HCEC 1CT (cell line): ENCODE data around the gene DPEP3.
"Not testable (repeated sequence)": the region's sequence is repeated elsewhere in the genome, so short reads cannot be mapped to it uniquely, and the experiment has no call there.

Experiments used
- DNase-seq: peaks from one replicate; pipeline ENCODE4 v3.0.0-alpha.2; 2017

DPEP3 gene

GRCh38 chr16:67943619-67944504, 36.4 kb downstream of the DPEP3 start, which contains the start of gene LCAT:
Gene LCAT (minus strand): TSS chr16:67944120. CDS start chr16:67944101, 19 bp downstream.
- no peak for DNase-seq

DNA sequence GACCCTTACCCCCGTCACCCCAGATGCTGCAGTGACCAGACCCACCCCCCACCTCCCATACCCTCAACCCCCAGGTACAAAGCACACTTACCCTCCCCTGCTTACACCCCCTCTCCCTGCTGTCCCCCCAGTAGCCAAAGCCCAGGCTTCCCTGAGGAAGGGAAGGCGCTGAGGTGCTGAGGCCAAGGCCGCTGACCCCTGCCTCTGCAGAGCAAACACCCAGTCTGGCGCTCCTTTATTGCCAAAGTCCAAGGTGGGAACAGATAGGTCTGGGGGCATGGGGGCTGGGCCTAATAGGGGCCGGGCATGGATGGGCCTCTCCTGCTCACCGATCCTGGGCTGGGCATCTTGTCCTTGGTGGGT, 37.1 kb downstream of the DPEP3 start:
- DNase-seq: no peak

- no peak for DNase-seq
Measured at GRCh38 chr16:67942510-67943255, 37.6 kb downstream of the DPEP3 start.

DNA sequence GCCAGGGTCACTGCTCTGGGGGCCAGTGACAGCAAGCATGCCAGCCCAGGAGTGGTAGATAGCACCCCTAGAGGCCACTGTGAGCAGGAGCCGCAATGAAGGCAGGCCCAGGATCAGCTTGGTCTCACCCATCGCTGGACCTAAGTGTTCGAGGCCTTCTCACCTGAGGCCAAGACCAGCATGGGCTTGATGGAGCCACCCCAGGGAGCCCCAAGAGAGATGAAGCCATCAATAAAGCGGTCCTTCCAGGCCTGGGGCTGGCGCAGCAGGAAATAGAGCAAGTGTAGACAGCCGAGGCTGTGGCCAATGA, 38.1 kb downstream of the DPEP3 start:
- DNase-seq: peak; percentile 24

GRCh38 chr16:67941469-67942199, 38.7 kb downstream of the DPEP3 start:
- no peak for DNase-seq

GRCh38 chr16:67940446-67941089, 39.7 kb downstream of the DPEP3 start:
- no peak for DNase-seq

- no peak for DNase-seq
Measured at GRCh38 chr16:67939507-67940445, 40.5 kb downstream of the DPEP3 start.

DNA sequence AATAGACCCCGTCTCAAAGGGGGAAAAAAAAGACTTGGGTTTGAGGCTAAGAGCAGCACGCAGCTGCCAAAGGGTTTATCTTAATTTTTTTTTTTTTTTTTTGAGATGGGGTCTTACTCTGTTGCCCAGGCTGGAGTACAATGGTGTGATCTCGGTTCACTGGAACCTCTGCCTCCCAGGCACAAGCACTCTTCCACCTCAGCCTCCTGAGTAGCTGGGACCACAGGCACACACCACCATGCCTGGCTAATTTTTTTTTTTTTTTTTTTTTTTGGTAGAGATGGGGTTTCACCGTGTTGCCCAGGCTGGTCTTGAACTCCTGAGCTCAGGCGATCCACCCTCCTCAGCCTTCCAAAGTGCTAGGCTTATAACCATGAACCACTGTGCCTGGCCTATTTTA, 42.6 kb downstream of the DPEP3 start:
- not testable (repeated sequence) for DNase-seq

GRCh38 chr16:67936880-67937605, 43.3 kb downstream of the DPEP3 start:
- DNase-seq: no peak

DNA sequence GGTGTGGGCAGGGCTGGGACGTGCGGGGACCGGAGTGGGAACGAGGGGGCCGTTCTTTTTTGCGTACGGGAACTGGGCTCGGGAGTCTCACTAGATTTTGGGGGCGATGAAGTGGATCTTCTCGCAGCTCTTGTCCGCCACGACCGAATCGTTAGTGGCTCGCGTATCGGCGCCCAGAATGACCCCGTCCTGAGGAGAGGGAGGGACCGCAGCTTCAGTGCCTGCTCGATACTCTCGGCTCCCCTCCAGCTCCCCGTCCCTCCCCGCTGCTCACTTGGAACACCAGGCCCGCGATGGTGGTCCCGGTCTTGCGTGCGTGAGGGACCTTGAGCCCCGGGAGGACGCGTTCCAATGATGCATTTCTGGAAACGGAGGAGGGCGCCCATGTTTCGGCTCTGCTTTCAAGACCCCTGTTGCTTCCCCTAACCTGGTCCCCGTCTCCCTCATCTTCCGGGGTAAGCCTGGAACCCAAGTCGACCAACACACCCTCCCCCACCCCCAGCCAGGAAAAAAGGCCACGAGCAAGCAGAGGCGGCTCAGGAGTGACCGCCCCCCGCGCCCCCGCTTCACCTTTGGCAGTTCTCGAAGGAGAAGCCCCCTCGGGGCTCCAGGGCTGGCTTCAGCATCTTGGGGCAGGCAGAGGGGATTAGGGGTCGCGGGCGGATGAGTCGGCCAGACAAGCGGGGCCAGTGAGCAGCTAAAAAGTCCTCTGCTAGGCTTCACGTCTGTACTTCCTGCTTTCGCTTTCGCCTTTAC, 44.0 kb downstream of the DPEP3 start, which contains the start of gene PSMB10:
Gene PSMB10 (minus strand): TSS at position 727 of the 756 bp plus-strand sequence. CDS start 101 bp downstream, at position 626.
- DNase-seq: peak; percentile 60

DNA sequence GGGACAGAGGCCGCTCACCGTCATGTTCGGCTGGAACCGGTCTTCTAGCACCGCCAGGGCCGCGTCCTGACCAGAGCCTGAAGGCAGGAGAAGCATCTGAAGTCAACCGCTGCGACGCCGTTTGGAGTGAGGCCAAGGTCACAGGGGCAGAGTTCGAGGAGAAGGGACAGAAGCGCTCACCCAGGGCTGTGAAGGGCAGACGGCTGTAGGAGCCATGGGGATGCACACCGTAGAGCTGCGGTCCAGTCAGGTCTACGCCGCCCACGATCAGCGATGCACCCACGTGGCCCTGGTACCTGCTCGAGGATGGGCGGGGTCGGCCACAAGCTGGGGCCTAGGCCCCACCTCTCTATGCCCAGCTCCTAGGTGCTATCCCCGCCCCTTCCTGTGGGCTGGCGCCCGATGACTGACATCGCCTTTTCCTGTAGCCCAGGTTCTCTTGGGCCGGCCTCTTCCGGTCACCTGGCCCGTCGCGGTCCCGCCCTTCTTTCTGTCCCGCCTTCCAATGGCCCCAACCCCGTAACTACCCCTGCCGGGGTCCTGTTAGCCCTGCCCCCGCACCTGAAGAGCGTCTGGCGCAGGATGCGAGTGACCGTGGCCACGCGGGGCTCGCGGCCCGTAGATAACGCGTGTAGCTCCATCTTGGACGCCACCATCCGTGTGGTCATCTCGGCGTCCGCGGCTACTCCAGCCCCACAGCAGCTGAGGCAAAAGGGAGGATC, 44.7 kb downstream of the DPEP3 start:
- DNase-seq: peak; percentile 86

- no peak for DNase-seq
Measured at GRCh38 chr16:67935101-67935401, 45.2 kb downstream of the DPEP3 start.

DNA sequence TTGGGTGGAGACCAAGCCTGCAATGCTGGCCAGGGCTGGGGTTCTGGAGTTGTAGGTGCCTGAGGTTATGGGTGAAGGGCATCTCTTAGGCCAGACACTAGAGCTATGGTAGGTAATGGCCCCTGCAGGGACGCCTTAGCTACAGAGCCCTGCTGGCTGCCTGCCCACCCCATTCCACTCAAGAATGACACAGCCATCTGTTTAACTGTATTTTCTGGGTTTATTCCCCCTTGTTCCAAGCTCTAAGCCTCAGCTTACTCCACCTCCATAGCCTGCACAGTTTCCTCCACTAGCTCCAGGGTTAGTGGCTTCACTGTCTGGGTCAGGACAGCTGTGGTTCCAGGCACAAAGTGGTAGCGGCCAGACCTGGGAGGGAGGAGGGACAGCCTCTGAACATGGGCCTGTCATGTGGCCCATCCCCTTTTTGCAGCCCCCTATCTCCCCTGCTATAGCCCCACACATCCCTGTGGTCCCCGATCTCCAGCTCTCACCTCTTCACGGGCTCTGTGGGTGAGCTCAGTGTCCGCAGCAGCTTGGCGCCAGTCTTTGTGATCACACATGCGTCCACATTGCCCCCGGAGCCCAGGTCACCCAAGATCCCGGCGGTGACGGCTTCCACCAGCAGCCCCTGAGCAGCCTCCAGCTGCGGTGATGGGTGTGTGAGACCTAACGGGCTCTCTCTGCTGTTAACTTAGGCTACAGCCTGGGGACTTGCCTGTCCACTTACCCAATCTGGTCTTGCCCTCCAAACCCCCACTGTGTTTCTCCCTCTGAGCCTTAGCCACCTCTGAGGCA, 45.8 kb downstream of the DPEP3 start:
- no peak for DNase-seq

DNA sequence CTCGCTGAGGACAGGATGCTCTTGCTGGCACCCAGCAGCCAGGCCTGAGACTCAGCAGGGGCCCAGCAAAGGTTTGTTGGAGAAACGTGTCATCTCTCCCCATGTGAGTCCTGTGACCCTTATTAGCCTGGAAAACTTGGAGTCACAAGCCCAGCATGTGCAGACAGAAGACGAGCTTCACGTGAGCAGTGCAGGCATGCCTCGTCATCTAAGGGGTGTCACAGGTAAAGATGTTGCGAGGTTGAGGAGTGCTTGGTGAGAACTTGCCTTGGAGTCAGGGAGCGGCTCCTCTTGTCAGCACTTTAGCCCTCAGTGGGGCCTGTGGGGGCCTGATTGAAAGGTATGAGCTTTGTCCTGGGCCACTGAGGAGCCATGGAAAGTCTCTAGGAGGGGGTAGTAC, 46.5 kb downstream of the DPEP3 start:
- DNase-seq: no peak

DNA sequence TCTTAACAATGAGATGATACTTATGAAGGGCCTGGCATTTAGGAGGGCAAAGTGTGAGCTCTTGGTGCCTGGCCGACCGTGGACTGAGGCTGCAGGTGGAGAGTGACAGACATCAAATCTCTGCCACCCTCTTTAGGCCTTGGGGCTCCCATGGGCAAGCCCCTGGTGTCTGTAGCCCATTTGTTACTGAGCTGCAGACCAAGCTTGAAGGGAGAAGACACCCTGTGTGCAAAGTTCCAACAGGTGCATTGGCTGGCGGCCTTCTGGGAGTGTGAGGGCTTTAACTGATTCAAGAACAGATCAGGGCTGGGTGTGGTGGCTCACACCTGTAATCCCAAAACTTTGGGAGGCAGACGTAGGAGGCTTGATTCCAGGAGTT, 47.8 kb downstream of the DPEP3 start:
- DNase-seq: no peak

GRCh38 chr16:67931712-67932461, 48.4 kb downstream of the DPEP3 start, which contains the start of gene CTRL:
Gene CTRL (minus strand): TSS chr16:67931862. CDS start chr16:67931852, 10 bp downstream.
- DNase-seq: no peak

GRCh38 chr16:67930678-67931211, 49.6 kb downstream of the DPEP3 start:
- DNase-seq: no peak

GRCh38 chr16:67930191-67930590, 50.1 kb downstream of the DPEP3 start:
- no peak for DNase-seq
